ENCODE measurements around the gene B3GALT5.
"Not testable (repeated sequence)": the region's sequence is repeated elsewhere in the genome, so short reads cannot be mapped to it uniquely, and the experiment has no call there.

B3GALT5 gene

DNA sequence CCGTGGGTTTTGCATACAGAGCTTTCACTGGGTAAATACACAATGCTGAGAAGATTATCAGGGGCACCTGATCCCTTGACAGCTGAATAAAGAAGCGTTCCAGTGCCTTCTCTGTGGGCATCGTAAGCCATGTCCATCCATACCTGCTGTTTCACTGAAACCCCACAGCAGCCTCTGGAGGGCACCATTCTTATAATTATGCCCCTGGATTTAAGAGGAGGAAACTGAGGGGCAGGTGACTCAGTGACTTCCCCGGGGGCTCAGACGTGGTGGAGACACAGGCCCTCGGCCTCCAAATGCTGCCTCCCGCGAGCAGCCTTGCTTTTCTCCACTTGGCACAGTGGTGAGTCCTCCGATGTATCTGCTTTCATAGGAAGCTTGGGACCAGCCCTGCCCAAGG, 56.7 kb downstream of the B3GALT5 start:
- DNase-seq, result no peak

DNA sequence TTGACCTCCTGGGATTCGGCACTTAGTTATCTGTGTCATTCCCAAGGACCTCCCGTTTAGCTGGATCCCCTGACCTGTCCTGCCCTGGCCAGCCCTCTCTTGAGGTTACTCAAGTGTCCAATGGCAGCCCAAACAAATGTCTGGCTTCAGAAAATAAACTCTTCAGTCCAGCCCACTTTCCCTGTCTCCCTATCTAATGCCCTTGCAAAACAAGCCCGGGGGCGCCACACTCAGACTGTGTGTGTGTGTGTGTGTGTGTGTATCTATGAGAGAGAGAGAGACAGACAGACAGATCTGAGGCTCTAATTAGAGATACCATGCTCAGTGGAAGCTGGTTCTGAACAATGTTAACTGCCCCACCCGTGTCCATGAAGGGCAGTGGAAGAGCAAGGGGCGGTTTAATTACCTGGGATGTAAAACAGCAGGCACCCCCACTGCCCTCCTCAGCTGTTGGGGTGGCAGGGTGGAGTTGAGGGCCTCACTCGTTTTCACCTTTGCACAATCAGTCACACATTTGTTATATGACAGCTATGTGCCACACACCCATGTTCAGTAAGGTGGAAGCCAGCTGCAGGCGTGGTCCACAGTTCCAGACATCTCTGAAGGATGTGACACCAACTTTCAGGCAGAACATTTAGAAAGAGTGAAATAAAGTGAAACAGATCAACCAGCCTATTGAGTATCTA, 57.4 kb downstream of the B3GALT5 start:
- DNase-seq, result no peak

DNA sequence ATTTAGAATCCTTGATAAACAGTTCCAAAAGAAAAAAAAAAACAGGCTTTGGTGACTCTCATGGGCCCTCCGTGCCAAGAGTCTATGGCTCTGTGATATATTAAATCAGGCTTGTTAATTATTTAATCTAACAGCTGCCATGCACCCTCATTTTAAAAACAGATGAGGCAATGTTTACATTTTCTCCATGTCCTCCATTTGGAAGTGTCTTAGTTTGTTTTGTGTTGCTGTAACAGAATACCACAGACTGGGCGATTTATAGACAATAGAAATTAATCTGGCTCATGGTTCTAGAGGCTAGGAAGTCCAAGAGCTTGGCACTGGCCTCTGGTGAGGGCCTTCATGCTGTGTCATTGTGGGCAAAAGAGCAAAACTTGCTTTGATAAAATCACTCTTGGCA, 58.0 kb downstream of the B3GALT5 start:
- DNase-seq, result no peak

DNA sequence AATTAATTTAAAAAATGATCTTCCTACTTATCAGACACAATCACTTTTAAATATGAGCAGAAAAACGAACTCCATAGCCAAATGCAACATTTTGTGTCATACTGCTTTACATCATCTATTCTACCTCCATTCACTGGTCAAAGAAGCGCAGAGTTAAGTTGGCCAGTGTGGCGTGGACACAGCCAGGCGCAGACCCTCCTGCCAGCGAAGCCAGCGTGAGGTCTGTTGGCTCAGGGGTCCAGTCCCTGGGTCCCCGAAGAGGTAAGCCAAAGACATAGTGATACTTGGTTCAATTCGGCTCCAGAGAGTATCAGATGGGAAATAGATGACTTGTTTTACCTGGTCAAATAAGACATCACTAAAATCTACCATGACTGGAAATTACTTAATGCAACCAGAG, 59.2 kb downstream of the B3GALT5 start:
- no peak for DNase-seq

DNA sequence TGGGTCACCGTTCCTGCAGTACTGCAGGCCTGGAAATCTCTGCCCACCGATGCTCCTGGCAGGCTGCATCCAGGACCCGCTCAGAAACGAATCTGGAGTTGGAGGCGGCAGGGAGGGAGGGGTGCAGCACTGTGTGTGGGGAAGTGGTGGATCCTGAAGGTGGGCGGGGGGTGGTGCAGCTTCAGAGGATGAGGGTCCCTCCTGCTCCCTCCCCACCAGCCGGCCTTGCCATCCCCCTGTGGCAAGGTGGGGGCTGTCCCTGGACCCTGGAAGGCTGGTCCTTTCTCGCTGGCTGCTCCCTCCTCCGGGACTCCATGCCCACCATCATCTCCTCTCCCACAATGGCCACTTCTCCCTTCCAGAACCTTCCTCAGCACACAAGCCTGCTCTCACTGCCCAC, 60.4 kb downstream of the B3GALT5 start:
- DNase-seq, result no peak

DNA sequence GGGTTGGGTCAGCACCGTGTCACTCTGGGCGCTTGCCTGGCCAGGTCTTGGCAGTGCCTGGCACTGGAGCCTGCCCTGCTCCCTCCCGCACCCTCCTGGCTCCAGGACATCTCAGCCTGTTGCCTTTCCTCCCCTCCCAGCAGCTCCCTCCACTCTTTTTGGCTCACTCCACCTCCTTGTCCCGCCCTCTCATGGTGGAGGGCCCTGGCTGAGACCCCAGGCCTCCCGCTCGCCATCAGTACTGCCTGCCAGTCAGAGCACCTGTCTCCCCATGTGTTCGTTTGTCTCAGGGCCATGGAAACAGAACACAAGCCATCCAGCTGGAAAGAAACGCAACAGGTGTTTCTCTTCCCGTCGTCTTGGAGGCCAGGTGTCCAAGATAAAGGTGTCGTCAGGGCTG, 61.0 kb downstream of the B3GALT5 start:
- no peak for DNase-seq

DNA sequence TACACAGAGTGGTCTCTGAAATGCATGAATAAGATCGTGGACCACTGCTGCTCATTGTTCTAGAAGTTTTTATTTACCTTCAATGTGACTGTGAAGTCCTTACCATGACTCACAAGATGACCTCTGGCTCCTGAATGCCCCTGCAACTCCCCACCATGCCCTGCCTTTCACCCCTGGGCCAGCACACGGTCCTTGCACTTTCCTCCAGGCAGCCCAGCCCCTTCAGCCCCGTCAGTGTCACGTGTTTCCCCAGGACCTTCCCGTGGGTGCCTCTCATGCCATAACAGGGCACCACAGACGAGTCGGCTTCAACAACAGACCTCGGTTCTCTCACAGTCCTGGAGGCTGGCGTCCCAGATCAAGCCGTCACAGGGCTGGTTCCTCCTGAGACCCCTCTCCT, 62.1 kb downstream of the B3GALT5 start:
- no peak for DNase-seq

DNA sequence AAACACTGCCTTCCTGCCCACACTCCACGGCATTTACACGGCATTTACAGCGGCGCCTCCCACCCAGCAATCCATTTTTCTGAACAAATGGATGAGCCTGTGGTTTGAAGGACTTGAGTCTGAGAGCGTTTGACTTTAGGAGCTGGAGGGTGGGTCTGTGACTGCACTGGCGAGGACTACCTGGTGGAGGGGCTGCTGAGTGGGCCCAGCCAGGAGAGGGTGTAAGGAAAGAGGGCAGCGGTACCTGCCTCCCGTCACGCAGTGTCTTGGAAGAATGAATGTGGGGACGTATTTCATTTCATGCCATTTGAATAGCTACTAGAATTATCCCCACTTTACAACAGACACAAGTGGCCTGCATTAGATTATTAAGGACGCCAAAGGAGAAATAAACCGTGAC, 62.9 kb downstream of the B3GALT5 start:
- DNase-seq, result no peak

DNA sequence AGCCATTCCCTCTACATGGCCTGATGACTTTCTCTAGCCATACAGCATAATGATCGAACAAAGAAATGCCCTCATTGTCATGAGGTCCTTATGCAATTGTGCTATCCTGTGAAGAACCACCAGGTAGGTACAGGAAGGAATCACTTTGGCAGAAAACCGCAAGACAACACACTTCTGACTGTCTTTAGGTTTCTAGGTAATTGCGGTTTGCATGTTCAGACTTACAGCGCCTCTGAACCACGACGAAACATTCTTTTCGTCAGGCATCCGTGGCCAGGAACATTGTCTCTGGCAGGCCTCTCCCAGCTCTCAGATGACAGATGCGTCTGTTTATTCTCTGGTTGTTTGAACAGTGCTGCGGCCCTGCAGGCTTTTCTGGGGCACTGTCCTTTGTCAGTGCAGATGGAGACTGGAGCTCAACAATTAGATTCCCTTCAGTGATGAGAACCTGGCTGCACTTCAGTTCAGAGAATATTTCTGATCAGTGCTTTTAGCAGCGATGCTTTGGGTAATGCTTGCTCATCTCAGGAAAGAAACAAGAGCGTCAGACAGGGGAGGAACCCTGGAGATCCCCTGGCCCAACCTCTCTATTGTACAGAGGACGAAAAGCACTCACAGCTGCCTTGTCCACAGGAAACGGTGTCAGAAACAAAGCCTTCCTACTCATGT, 63.4 kb downstream of the B3GALT5 start:
- DNase-seq, result no peak

DNA sequence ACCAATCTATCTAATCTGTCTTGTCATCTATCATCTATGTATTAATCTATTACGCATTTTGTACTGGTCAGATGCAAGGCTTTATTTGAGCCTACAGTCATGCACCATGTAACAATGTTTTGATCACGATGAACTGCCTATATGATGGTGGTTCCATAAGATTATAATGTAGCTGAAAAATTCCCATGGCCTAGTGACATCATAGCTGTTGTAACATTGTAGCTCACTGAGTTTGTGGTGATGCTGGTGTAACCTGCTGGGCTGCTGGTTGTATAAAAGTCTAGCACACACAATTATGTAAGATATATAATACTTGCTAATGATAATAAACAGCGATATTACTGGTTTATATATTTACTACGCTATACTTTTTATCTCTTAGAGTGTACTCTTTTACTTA, 67.5 kb downstream of the B3GALT5 start:
- no peak for DNase-seq

DNA sequence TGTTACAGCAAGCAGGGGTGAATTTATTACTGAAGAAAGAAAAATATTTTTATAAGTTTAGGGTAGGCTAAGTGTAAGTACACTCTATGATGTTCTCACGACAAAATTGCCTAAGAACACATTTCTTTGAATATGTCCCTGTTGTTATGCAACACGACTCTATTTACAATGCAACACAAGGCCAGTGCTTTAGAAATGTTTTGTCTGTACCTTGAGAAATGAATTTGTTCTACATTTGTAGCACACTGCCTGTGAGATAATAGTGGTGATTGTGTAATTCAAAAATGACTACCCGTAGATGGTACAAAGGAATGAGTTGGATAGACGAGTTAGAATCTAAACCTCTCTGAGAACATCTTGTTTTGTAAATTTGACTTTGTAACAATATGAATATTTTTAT, 68.5 kb downstream of the B3GALT5 start:
- DNase-seq, result no peak

DNA sequence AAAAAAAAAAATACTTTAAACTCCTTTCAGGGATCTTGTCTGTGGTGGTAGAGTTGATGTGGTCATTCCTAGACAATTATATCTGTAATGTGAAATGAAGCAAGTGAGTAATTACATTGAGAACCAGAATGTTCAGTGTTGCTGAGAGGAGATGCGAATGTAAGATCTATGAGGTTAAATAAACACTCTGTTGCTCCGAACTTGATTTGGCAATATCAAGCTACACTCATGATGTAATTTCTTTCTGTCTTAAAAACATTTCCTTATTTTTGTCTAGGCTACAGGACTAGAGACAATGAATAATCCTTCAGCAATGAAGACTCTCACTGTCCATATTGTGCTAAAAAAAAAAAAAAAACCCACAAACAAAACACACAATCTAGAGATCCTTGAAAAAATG, 69.1 kb downstream of the B3GALT5 start:
- DNase-seq, result no peak

DNA sequence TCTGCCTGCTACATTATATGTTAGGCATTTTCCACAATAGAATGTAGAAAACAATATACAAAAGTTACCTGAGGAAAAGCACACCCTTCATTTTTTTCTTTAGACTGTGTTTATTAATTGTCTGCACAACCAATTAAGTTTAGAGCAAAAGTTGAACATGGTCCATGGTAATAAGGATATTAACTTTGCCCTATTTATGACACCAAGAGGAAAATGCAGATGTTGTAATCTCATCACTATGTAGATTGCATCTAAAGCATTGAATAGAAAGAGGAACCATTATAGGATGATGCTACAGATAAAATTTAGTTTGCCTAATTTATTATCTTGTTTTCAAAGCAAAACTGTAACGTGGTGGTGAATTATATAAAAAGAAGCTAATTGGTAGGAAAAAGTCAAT, 72.5 kb downstream of the B3GALT5 start:
- DNase-seq, result no peak

DNA sequence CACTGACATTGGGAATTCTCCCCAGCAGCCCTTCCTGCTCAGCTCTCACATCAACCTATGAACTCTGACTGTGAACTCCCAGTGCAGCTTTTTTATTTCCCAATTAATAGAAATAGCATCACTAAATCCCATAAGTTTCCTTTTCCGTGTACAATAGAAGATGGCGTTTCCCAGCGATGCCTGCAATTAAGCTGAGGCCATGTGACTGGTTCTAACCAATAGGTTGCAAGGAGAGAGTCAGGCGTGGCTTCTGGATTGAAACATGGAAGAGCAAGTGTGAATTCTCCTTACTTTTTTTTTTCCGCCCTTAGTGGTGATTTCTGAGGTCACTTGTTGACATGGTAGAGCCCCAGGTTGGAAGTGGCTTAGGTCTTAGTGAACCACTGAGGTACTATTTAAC, 73.3 kb downstream of the B3GALT5 start:
- no peak for DNase-seq

DNA sequence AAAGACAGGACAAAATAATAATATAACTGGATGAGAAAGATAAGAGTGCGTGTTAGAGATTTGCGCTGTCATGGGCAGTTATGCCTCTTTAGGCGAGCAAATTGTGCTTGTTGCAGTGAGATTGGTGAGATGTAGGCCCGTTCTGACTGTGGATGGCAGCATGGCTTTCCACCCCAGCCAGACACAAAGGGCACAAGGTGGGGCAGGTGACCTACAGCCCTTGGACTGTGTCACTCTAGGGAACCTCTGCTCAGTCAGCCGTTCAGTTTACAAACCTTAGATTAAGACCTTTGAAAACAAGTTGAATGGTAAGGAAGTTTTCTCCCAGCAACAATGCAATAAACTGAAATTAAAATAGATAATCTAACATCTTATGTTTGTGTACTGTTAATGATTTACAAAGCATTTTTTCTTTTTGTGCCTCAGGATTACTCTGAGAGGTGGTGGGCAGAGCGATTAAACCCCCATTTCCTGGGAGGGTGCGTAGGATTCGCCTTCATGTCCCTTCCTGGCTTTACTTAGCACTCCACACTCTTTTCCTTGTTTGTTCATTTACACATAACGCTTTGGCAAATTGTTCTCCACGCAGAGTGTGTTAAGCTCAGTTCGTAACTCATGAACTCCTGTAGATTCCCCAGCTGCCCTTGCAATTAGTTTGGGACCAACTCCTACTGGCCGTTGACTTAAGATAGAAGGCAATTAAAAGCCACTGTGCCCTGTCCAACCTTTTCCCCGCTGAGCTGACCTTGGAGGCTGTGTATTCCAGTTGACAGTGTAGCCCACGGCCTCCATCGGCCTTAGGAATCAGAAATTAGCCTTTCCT, 74.1 kb downstream of the B3GALT5 start:
- no peak for DNase-seq

DNA sequence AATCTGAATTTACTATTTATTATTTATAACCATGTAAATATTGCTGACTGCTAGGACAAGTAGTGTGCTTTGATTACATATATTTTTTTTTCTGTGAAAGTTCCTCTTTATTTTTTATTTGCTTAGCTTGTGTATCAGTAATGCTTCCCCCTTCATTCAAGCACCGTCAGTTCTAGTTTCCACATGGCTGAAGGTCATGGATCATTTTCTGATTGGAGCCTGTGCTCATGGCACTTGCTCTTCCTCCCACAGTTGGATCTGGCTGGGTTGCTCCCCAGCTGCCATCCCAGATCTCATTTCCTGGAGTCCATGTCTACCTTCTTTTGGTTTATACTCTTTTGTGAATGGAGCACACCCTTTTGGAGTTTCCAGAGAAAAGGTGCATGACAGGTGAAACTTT, 75.3 kb downstream of the B3GALT5 start:
- no peak for DNase-seq

DNA sequence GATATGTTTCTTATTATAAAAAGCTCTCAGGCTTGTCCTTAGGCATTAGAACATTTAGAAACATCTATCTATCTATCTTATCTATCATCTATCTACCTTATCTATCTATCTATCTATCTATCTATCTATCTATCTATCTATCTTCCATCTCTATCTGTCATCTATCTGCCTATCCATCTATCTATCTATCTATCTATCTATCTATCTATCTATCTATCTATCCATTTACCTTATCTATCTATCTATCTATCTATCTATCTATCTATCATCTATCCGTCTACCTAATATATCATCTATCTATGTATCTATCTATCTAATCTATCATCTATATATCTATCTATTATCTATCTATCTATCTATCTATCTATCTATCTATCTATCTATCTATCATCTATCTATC, 77.1 kb downstream of the B3GALT5 start:
- not testable (repeated sequence) for DNase-seq

DNA sequence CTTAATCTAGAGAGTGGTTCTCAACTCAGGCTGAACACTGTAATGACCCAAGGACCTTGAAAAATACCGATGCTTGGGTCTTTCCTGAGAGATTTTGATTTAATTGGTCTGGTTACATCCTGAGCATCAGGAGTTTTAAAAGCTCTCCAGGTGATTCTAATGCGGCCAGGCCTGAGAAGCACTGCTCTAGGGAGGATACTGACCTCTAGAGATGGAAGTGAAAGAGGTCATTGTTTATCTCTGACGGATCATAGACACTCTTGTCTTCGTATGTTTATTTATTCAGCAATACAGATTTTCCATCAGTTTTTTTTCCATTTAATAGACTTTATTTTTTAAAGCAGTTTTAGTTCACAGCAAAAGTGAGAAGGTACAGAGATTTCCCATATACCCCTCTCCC, 77.7 kb downstream of the B3GALT5 start:
- no peak for DNase-seq

DNA sequence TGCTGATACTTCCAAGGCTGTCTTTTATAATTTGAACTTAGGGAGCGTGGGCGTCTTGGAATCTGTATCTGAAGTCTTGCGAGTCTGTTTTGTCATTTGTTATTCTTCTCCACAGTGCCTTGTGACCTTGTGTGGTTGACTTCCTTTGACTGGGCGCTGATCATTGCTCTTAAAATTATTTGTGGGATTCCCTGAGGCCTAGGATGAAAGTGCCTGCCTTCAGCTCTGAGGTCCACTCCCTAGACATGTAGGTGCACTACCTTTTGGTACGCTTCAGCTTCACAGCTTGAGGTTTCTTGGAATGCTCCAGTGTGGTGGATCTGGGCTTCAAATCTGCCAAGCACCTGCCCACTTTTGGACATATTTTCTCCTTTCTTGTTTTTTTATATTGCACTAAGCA, 82.0 kb downstream of the B3GALT5 start:
- DNase-seq, result no peak

DNA sequence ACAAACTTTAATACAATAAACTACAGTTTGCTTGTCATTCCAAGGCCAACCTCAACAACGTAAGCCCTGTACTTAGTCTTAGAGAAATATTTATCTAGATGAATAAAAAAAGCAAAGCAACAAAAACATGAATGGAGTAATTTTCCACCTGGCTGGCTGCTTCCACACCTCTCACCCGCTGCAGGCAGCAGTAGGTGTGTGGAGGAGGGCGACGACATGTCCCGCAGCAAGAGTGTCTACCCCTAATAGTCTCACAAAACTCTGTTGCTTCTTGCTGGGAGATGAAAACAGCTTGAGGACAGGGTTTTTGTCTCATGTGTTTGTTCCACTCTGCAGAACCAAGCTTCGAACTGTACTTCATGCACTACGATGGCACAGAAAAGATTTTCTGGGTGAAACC, 83.5 kb downstream of the B3GALT5 start:
- DNase-seq, result no peak

DNA sequence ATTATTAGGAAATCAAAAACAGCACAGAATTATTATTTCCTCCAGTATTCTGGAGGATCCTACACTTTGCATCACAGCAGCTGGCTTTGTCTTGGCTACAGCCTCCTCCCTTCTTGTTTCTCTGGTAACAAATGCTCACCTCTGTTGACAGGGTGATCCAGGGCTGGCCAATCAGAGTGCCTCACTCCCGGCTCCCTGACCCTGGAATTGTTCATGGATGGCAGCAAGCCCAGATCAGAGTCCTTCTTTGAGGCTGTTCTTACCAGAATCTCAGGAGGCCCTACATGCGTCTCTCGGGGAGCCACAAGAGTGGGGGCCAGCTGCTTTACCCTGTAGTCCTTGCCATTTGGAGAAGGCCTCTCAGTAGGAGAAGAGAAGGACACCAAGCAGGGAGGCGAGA, 83.9 kb downstream of the B3GALT5 start:
- no peak for DNase-seq

DNA sequence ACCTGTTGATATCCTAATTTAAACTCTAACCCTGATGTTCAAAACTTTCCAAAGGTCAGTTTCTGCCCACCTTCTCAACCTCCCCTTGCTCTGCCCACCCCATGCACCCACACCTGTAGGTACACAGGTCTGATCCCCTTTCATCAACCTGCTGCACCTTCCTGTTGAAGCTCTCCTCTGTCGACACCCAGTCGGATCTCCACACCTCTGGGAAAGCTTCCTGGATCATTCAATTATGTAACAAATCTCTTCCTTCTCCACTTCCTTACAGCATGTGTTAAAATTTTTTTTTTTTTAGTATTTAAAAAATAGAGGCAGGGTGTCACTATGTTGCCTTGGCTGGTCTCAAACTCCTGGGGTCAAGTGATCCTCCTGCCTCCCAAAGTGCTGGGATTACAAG, 87.6 kb downstream of the B3GALT5 start:
- DNase-seq, result no peak

DNA sequence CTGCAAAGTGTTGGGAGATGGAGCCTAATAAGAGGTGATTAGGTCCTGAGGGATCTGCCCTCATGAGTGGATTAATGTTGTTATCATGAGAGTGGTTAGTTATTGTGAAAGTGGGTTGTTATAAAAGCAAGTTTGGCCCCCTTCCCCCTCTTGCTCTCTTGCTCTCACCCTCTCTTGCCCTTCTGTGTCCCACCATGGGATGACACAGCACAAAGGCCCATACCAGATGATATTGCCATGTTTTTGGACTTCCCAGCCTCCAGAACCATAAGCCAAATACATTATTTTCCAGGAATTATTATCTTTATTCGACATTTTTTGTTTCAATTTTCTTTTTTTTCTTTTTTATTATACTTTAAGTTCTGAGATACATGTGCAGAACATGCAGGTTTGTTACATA, 90.8 kb downstream of the B3GALT5 start:
- DNase-seq, result no peak

DNA sequence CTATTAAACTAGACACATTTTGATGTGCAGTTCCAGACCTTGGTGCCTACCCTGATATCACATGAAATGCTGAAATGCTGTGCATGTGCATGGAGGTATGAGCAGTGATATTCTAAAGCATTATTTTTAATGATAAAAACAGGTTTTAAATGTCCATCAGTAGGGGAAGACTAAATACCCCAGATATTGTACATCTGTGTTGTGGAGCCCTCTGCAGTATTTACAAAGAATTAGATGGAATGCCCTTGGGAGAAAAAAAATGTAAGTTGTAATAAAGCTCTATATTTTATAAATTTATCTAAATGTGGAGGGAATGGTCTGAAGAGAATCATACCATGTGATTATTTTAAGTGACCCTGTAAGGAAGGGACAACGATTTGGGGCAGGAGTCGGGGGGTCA, 93.1 kb downstream of the B3GALT5 start:
- DNase-seq, result no peak

All from CD4-positive, alpha-beta T cell treated with Interleukin-6 for 4 hours (primary cell).